Activated CD4-positive, alpha-beta T cell treated with anti-CD3 and anti-CD28 coated beads, Interleukin-2, amount 50 U/mL, for 48 hours (primary cell): ENCODE results near the gene ELFN1.

Experiments used
- DNase-seq, 2 experiments: peaks; one replicate each; pipeline ENCODE4 v3.0.0-alpha.2; 2020

Gene ELFN1

DNA sequence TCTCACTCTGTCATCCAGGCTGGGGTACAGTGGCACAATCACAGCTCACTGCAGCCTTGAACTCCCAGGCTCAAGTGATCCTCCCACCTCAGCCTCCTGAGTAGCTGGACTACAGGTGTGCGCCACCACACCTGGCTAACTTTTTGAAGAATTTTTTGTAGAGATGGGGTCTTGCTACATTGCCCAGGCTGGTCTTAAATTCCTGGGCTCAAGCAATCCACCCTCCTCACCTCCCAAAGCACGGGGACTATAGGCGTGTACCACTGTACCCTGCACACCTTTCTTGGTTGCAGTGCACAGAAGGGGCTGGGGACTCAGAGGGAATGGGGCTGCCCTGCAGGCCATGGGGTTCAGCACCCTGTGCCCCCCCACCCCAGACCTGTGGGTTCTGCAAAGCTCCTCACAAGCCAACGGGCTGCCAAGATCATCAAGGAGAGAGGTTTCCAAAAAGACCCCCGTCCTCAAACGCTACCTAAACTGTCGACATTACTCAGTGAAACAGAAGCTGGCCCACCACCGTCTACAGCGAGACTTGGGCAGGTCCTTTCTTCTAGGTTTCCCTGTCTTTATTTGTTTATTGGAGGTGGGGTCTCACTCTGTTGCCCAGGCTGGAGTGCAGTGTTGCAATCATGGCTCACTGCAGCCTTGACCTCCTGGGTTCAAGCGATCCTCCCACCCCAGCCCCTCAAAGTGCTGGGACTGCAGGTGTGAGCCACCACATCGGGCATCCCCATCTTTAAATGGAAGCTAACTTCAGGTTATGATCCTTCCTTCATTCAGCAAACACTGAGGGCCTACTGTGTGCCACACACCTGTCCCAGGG, 26.6 kb upstream of the ELFN1 start:
- no peak for DNase-seq

DNA sequence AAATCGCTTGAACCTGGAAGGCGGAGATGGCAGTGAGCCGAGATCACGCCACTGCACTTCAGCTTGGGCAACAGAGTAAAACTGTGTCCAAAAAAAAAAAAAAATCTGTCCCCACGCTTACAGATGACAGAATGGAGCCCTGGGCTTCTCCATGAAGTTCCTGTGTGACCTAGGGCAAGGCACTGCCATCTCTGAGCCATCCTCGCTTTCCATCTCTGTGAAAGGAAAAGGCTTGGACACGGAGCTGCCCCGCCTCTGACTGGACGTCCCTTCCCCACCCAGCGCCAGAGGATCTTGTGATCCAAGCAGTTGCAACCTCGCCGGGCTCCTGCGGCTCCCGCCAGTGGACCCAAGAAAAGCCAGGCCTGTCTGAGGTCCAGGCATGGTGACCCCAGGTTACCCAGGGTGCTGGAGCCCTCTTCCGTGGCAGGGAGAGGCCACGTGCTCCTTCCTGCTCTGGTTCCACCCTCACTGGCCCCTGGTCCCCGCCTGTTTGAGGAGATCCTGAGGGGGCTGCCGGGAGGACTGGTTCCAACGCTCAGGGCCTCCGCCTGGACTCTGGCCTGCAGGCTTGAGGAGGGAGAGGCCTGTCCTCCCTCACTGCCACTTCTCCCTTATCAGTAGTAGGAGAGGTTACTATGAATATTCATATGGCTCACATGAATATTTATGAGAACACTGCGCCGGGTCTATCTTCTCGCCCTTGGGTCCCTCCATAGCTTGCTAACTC, 25.6 kb upstream of the ELFN1 start:
- DNase-seq = no peak

DNA sequence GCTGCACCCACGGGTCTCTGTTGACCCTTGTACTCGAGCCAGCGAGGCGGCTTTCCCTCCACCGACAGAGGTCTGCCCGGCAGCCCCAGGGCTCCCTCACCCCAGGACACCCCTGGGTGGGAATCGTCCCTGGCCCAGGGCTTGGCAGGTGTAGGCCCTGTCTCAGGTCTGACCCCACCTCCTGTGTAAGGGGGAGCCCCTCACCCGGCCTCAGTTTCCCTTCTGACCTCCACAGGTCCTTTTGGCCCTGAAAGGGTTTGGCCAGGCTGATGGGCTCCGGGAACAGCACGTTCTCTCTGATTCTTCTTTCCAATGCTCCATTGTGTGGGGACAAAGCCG, 25.0 kb upstream of the ELFN1 start:
- no peak for DNase-seq

DNA sequence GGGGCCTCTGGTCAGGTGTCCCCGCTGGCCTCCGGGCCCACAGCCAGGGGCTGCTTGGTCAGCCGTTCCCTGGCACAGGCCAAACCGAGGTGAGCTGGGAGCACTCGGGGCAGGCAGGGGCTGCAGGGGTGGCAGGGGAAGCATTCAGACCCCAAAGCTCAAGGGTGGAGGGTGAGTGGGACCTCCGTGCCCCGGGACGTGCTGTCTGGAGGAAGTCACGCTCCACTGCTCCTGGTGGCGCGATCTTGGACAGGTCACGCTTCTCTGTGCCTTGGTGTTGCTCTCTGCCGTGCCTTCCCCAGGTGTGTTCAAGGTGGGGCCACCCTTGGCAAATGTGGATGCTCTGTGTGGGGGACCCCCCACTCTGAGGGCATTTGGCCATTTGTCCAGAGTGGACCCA, 24.6 kb upstream of the ELFN1 start:
- DNase-seq = no peak

DNA sequence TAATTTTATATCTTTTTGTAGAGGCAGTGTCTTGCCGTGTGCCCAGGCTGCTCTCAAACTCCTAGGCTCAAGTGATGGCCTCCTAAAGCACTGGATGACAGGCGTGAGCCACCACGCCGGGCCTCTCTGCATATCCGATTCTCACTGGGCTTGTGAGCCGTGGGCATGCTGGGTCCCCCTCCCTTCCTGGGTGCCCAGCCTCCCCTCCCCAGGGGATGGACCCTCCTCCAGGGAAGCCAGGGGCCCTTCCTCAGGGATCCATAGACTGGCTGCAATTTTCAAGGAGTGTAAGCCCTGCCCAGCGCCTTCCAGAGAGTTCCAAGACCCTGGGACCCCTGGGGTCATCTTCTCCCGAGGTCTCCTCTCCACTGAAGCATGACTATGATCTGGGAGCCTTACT, 23.7 kb upstream of the ELFN1 start:
- DNase-seq = no peak

DNA sequence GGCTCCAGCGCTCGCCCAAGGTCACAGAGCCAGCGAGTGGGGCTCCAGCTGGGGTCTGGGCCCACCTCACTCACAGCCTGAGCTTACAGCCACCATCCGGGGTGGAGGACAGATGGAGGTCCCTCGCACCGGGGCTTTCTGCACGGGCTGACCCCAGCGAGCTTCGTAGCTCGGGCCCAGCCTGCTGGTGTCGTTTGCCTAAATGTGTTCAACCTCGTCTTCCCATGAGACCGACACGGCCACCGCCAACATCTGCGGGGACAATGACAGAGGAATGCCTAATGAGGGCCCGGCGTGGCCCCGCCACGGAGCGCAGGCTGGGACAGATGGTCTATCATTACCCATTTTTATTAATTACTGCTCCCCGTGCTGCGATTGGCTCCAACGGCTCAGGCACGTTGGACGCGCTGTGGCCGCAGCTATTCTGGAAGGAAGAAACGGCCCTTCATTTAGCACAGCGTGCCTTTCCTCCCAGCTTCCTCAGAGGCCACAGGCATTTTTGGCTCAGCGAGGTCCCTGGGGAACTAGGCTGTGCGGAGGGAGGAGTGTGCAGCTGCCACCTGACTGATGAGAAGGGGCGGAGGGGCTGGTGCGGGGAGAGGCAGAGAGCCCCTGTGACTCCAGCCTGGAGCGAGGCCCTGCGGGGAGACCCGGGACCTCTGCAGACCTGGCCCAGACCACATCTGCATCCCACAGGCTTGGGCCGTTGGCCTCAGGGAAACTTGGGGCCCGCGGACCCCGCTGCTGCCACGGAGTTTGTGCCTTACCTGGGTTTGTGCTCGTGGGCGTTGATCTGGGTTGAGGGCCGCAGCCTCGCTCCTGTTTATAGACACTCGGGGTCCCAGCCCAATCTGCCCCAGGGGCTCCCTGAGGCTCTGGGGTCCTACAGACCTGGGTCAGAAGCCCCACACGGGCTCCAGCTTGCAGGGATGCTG, 22.9 kb upstream of the ELFN1 start:
- no peak for DNase-seq

DNA sequence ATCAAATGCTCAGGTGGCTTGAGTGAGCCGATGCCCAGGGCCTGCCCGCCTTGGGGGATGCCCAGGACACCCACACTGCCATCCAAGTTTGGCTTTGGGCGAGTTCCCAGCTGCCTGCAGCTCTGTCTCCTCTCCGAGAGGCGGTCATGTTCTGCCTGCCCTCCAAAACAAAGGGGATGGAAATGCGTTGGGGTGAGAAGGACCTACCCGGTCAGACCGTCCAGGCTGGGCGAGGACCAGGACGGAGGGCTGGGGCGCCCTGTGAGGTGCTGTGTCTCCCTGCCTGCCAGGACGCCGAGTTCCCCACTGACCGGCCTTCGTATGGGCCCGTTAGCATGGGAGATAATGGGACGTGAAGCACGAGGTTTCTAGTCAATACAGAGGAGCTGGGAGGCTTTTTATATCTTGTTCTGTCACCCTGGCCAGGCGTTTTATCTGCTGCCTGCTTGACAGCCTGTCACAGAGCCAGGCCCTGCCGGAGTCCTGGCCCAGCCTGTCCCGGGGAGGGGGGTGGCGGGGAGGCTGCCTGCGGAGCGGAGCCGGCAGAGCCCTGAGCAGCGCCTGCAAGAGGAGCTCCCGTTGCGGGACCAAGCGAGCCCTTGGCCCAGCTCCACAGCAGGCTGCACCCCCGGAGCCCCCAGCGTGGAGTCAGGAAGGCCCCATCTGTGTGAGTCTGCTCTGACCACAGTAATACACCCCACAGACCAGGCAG, 22.0 kb upstream of the ELFN1 start:
- DNase-seq = no peak

DNA sequence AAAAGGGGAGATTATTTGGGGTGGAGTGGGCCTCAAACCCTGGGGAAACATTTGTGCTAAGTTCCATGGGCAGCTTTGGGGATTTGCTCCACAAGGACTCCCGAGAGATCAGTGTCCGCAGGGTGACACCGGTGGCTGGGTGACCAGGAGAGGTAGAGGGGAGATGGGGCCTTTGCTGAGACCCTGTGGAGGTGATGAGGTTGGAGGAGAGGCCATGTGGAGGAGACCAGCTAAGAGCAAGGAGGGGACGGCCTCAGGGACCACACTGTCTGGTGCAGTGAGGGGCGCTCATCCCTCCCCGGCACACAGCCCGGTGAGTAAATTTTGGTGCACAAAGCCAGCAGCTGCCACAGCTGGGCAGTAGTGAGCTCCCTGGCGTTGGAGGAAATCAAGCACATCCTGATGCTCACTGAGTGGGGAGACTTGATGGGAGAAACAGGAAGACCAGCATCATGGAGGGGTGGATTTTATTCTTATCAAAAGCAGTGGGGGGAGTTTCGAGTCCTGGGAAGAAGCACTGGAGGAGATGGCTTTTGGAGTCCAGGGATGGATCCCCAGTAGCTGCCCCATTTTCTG, 20.2 kb upstream of the ELFN1 start:
- no peak for DNase-seq

DNA sequence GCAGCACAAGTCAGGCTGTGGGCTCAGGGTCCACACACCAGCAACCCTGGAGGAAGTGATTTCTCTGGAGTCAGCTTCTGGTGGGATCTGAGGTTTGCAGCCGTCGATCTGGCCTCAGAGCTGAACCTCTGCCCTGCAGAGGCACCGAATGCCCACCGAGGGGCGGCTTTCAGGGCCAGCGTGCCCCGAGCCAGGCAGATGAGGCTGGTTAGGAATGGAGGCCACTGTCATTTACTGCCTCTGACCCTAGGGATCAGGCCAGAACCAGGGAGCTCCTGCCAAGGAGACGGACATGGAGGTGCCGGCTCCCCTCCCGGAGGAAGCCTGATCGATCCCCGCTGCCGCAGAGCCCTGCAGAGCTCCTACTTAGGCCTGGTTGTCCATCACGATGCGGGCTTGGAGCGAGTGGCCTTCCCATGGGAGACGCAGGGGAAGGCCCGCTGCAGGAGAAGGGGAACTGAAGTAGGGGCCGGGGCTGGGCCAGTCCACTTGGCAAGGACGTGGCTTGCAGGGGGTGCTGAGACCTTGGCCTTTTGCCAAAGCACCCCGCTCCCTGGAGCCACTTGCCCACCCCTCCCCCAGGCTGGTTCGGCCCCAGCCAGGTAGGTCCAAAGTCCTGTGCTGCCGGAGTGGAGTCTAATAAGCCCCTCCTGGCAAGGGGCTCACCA, 19.6 kb upstream of the ELFN1 start:
- DNase-seq = no peak

DNA sequence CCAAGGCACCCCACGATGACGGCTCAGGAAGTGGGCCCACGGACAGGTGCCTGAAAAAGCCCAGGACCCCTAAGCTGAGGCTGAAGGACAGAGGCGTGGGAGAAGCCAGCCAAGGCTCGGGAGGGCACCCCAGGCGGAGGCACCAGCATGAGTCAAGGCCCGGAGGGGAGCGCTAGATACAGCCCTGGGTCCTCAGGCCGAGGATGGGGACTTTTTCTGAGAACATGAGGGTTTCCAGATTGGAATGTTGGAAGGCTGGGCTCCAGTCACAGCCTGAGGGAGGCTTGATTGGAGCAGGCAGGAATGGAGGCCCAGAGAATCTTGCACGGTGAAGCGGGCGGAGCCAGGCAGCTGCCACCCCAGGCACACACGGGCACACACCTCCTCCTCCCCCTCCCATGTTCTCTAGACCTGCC, 19.0 kb upstream of the ELFN1 start:
- DNase-seq = no peak

DNA sequence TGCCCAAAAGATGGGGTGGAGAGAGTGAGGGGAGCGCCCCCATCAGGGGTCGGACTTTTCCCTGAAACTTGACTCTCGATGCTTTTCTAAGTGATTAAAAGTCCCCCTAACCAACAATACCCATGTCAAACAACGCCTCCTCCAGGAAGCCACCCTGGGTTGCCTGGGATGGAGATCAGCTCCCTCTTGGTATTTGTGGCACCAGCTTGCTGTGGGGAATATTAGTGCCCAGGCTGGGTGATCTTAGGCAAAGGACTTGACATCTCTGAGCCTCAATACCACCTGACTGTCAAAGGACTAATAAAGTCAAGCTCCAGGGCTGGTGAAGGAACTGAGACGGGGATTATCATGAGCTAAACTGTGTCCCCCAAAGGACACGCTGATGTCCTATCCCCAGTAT, 18.2 kb upstream of the ELFN1 start:
- DNase-seq = no peak

DNA sequence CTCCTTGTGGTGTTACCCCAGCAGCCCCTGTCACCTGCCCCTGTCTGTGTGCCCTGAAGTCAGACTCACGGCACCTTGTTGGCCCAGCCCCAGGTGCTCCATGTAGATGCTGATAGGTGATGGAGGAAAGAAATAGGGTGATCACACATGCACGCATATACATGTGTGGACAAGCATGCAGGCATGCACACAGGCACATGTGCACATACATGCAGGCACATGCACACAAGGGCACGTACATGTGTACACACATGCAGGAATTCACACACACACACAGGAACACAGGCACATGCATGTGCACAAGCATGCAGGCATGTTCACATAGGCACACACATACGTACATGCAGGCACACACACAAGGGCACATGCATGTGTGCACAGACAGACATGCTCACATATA, 16.6 kb upstream of the ELFN1 start:
- no peak for DNase-seq

DNA sequence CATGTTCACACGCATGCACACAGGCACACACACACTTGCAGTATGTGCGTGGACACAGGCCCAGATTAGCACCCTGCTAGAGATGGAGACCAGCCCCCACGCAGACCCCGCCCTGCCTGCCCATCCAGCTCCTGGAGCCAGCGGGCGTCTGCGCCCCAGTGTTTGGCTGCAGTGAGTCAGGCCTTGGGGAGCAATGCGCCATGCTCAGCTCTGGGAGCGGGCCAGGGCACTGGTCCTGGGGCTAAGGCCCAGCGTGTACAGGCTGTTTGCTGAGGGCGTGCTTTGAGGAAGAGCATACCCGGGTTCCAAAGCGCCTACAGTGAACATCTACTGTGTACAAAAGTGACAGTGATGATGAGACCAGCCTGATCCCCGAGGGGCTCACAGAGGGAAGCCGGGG, 16.0 kb upstream of the ELFN1 start:
- DNase-seq = no peak

DNA sequence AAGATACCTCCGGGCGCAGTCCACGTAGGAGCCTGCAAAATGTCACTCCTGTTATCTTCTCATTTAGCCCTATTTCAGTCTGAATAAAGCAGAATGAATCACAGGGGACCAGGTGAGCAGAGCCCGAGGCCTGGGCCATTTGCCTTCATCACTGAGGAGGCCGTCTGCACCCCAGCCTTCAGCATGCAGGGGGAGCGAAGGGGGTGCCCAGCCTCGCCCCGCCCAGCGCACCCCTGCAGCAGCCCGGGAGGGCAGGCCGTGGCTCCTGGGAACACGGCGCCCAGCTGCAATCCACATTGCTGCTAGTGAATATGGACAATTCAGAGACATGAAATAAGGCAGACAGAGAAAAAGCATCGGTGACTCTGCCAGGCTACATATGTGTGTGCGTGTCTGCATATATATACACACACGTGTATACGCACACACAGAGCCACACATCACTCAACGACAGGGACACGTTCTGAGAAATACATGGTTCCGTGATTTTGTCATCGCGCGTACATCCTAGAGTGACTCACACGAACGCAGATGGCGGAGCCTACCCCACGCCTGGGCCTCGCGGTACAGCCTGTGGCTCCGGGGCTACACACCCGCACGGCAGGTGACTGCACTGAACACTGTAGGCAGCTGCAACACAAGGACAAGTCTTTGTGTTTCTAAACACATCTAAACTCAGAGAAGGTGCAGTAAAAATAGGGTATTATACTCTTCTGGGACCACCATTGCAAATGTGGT, 15.2 kb upstream of the ELFN1 start:
- DNase-seq = no peak

DNA sequence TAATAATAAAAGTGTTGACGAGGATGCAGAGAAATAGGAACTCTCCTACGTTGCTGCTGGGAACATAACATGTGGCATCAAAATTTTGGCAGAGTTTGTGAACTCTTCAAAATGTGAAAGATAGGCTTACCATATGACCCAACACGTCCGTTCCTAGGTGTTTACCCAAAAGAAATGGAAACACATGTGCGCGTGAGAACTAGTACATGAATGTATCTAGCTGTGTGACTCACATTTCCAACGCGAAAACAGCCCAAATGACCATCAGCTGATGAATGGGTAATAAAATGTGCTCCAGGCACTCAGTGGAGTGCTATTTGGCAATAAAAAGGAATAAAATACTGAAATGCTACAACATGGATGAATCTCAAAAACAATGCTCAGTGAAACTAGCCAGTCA, 10.4 kb upstream of the ELFN1 start:
- no peak for DNase-seq

DNA sequence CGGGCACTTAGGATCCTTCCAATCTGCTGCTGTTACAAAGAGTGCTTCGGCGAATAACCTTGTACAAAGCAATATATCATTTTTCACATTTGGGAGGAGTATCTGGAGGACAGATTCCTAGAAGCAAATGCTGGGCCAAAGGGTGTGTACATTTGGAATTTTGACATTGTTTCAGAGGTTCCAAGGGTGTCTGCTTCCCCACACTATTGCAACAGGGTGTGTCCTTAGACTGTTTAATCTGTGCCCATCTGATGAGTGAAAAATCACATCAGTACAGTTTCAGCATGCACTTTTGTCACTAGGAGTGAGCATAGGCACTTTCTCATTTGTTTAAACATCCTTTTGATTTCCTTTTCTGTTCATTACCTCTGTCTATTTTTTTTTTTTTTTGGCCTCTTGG, 8.6 kb upstream of the ELFN1 start:
- no peak for DNase-seq

DNA sequence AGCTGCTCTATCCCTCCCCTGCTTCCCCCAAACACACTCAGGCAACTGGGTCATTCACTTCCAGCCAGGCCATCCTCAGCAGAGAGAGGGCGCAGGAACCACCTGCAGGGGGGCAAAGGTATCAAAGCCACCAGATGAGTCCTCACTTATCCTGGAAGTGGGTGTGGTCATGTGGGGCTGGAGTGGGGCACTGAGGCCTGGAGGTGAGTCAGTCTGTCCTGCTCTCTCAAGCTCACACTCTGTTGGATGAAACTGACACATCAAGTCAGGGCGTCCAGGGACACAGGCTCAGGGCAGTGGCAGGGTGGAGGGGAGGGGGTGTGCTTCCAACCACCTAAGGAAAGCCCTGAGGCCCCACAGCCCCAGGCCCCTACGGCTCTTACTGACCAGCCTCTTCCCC, 8.0 kb upstream of the ELFN1 start:
- no peak for DNase-seq

DNA sequence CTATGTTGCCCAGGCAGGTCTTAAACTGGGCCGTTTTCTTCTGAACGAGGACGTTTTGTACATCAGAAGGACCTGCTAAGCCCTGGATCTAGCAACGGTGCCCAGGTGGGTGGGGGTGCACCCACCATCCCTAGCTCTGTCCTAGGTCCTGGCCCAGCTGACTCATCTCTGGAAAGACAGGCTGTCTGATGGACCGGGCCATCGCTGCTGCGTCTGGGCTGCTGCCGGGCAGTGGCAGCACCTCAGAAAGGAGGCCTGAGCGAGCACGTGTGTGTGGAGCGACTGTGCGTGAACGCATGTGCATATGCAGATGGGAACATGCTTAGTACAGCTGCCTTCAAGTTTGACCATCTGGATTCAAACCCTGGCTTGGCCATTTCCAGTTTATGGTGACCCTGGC, 7.3 kb upstream of the ELFN1 start:
- DNase-seq = no peak

DNA sequence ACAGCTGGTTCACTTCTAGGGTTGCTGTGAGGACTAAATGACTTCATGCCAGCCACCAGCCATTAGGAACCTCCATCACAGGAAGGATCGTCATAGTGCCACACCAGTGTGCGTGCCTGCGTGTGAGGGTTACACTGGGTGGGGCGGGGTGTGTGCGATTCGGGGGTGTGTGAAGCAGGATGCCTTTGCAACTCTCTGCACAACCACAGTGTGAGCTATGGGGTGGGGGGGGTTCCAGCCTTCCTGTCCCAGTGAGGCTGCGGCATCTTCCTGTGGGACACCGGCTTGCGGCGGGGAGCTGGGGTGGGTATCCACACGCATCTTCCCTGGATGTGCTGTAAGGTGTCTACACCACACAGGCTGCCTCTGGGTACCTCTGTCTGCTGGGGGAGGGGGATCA, 6.9 kb upstream of the ELFN1 start:
- no peak for DNase-seq

DNA sequence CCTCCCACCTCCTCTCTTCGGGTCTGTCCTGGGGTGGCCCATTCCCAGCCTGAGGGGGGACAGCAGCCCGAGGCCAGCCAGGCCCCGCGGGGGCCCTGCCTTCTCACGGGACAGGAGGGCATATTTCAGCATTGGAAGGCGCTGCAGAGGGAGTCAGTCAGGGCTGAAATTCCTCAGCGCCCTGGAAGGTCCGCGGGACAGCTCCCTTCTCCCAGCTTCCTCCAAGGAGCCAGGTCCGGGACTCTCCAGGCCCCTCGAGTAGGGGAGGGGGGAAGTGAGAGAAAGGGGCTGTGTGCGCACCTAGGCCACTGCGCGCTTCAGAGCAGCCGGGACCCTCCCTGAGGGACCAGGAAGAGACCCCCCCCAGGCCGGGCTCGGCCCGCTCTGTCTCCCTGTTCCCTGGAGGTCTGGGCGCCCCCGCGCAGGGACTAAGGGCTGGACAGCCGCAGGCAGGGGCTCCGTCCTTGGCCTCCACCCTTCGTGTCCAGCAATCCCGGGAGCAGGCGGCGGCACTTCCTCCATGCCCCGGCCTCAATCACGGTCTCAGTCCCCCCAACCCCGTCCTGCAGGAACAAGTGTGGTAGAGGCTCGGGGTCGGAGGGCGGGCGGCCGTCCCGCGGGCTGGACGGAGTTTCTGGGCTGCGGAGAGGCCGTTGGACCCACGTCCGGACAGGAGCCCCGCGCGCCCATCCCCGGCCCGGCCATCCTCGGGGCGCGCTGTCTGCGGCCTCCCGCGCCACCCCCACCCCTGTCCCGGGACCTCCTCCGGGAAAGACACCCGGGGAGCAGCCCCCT, 6.0 kb upstream of the ELFN1 start:
- no peak for DNase-seq
